HepG2 (cell line): ENCODE data around the gene WDR91. TPM values are rescaled to one million over a fixed set of nuclear protein-coding genes. Genes with fewer than 3 reads are reported as not detected.

ENCODE experiments used
- CHD4 ChIP-seq: fragments of 200-600 bp; sonication (generic); IDR thresholded peaks from 2 replicates; pipeline ENCODE4 v1.7.0; 2017; ENCODE audit warnings: mild to moderate bottlenecking, low read length, borderline replicate concordance
- FOXK2 ChIP-seq: fragments of 450-650 bp; IDR thresholded peaks from 2 replicates; pipeline ENCODE4 v1.6.1; 2016
- KDM3A ChIP-seq: IDR thresholded peaks from 2 replicates; pipeline ENCODE4 v1.6.1; 2018; ENCODE audit warnings: low read depth, missing compliant biosample characterization
- KIAA2018 ChIP-seq: sonication (generic); formaldehyde crosslinking; IDR thresholded peaks from 2 replicates; pipeline ENCODE4 v1.5.0; 2020; ENCODE audit warnings: mild to moderate bottlenecking, missing genetic modification reagents, borderline replicate concordance
- KLF11 ChIP-seq: IDR thresholded peaks from 2 replicates; pipeline ENCODE4 v1.6.1; 2016; ENCODE audit warnings: missing compliant biosample characterization
- LCORL ChIP-seq, 2 experiments: fragments of 450-650 bp in 1 of 2; sonication (generic) in 1 of 2; formaldehyde crosslinking in 1 of 2; IDR thresholded peaks; 2 replicates each; pipeline versions ENCODE4 v1.5.0 to v1.6.1; 2017 to 2020; ENCODE audit warnings: antibody characterized with exemption in 1 of 2, missing genetic modification reagents in 1 of 2
- PAF1 ChIP-seq: IDR thresholded peaks from 2 replicates; pipeline ENCODE4 v1.6.1; 2016; ENCODE audit warnings: missing genetic modification reagents, missing compliant biosample characterization
- PLSCR1 ChIP-seq: sonication (generic); formaldehyde crosslinking; IDR thresholded peaks from 2 replicates; pipeline ENCODE4 v1.5.0; 2020; ENCODE audit warnings: missing genetic modification reagents, mild to moderate bottlenecking, borderline replicate concordance
- SETDB1 ChIP-seq: sonication (generic); formaldehyde crosslinking; IDR thresholded peaks from 2 replicates; pipeline ENCODE4 v1.5.1; 2020; ENCODE audit warnings: missing genetic modification reagents, mild to moderate bottlenecking, borderline replicate concordance
- TAF15 ChIP-seq: fragments of 200-400 bp; formaldehyde crosslinking; IDR thresholded peaks from one replicate; pipeline ENCODE4 v1.6.1; 2018; ENCODE audit warnings: mild to moderate bottlenecking, low read depth, low read length; ENCODE audit not compliant: poor library complexity, severe bottlenecking
- THAP7 ChIP-seq: sonication (generic); formaldehyde crosslinking; IDR thresholded peaks from 2 replicates; pipeline ENCODE4 v1.8.1; 2023; ENCODE audit warnings: mild to moderate bottlenecking, missing genetic modification reagents
- U2AF2 ChIP-seq: fragments of 200-400 bp; formaldehyde crosslinking; IDR thresholded peaks from 2 replicates; pipeline ENCODE4 v1.6.1; 2017; ENCODE audit warnings: low read depth, mild to moderate bottlenecking, low read length
- YEATS2 ChIP-seq: sonication (generic); formaldehyde crosslinking; IDR thresholded peaks from 2 replicates; pipeline ENCODE4 v1.4.0; 2020; ENCODE audit warnings: missing genetic modification reagents, borderline replicate concordance
- ZNF12 ChIP-seq: sonication (generic); formaldehyde crosslinking; IDR thresholded peaks from 2 replicates; pipeline ENCODE4 v1.5.0; 2020; ENCODE audit warnings: missing genetic modification reagents
- ZNF337 ChIP-seq: sonication (generic); formaldehyde crosslinking; IDR thresholded peaks from 2 replicates; pipeline ENCODE4 v1.5.1; 2020; ENCODE audit warnings: missing genetic modification reagents, low read depth, mild to moderate bottlenecking, borderline replicate concordance
- ZNF503 ChIP-seq: sonication (generic); formaldehyde crosslinking; IDR thresholded peaks from 2 replicates; pipeline ENCODE4 v1.4.0; 2020; ENCODE audit warnings: missing genetic modification reagents
- polyA plus RNA-seq, 8 experiments: library from polyadenylated mRNA; depleted of rRNA in 3 of 8; stranded (reverse) in 7 of 8; unstranded in 1 of 8; fragments of >200 nt; fragmentation: Illumina TruSeq in 4 of 8; extraction: Trizol in 4 of 8; gene quantifications; 2 replicates each; pipeline versions ENCODE4 v1.2.1 to v1.2.3, GENCODE V29; 2011 to 2016; ENCODE audit warnings: low read depth in 4 of 8, missing spikeins in 1 of 8, mixed read lengths in 1 of 8; ENCODE audit not compliant: insufficient read depth in 1 of 8
- total RNA-seq, 5 experiments: library from RNA; depleted of rRNA; stranded (reverse); fragments of >200 nt; fragmentation: Illumina TruSeq; extraction: Trizol; gene quantifications; 2 replicates each; pipeline ENCODE4 v1.2.3, GENCODE V29; 2016; ENCODE audit warnings: low read depth in 1 of 5

Gene WDR91
- total and polyA plus RNA-seq, 2 of the 13 experiments (the other 11 are each of a cell fraction or from before 2014, with no cell fraction given): 11.6 to 12.1 TPM

- no peak for TF ChIP-seq KIAA2018
- TF ChIP-seq ZNF337: no peak
- no peak for TF ChIP-seq KLF11 (CRISPR knock-in tag)
- TF ChIP-seq FOXK2: peak; percentile 98
- peak; percentile 2; the same call in 1 of the 2 replicates for TF ChIP-seq YEATS2 (CRISPR knock-in tag)
- no peak for TF ChIP-seq PLSCR1
- no peak for TF ChIP-seq SETDB1 (CRISPR knock-in tag)
- TF ChIP-seq ZNF12: peak; percentile 80
- 0 out of 2 replicates have a peak, but pooled peaks have one; percentile 52 for TF ChIP-seq PAF1 (CRISPR knock-in tag)
- TF ChIP-seq CHD4: no peak
- TF ChIP-seq THAP7 (CRISPR knock-in tag): no peak
- TF ChIP-seq LCORL (IDR thresholded peaks at IDR 0.05): no peak
- TF ChIP-seq LCORL (CRISPR knock-in tag; IDR thresholded peaks at IDR 0.05): peak; percentile 54; the same call in 1 of the 2 replicates
- TF ChIP-seq KDM3A (CRISPR knock-in tag): 0 out of 2 replicates have a peak, but pooled peaks have one; percentile 28
- TF ChIP-seq U2AF2: no peak
- TF ChIP-seq TAF15: no peak
- TF ChIP-seq ZNF503: peak; percentile 60; the same call in 1 of the 2 replicates
Measured at GRCh38 chr7:135147899-135148721, 63.2 kb downstream of the WDR91 start, which contains the start of gene TMEM140 (continued).
